Measurements from ENCODE around the gene CEP135. TPM values are rescaled to one million over a fixed set of nuclear protein-coding genes. Genes with fewer than 3 reads are reported as not detected.

CEP135 gene
- total RNA-seq, 1 experiment from 2014 or later, result 13.9 TPM

DNA sequence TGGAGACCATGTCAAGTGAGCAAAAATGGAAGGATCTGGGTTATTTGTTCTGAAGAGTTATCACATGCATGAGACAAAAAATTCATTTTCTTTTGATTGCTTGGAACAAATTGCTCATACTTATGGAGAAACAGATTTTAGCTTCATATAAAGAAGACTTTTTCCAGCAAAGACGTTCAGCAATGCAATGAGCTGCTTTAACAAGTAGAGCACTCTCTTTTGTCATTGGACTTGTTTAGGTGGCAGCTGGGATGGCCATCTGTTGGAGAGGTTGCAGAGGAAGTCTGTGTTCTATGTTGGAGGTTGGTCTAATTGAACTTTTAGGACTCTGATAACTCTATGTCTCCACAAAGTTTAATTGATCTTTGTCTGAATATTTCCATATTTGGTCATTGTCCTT is 19.9 kb upstream of the CEP135 start:
- Histone ChIP-seq H2BK12ac (ENCODE audit: insufficient read length, low read depth, low read length) (no peak overlapping the region), H4K8ac (replicated peaks; ENCODE audit: insufficient read length, low read depth, low read length) (no peak overlapping the region), H4K20me1 (ENCODE audit: control insufficient read depth, insufficient read depth, insufficient read length) (no peaks in the 10 kb centered on the region), H3K23me2 (ENCODE audit: insufficient read length, low read depth, low read length, poor library complexity, severe bottlenecking) (no peaks in the 10 kb centered on the region), H4K5ac (ENCODE audit: insufficient read length, low read depth, low read length) (no peak overlapping the region), H3T11ph (ENCODE audit: low read length) (no peak overlapping the region), H3K23ac (ENCODE audit: insufficient read length, low read depth, low read length) (no peak overlapping the region), H3K4ac (ENCODE audit: low read depth, low read length) (no peak overlapping the region), H3K4me1 (ENCODE audit: insufficient read depth, low read length) (peaks cover 2% of the 10 kb centered on the region; the same call in 1 of the 2 replicates), H4K91ac (ENCODE audit: insufficient read length, low read depth, low read length) (no peak overlapping the region), H3K18ac (ENCODE audit: insufficient read length, low read depth, low read length) (no peak overlapping the region), H2BK5ac (ENCODE audit: insufficient read length, low read length) (no peak overlapping the region), H3K4me2 (ENCODE audit: insufficient read depth, insufficient read length, low read length) (no peak overlapping the region), H2BK20ac (ENCODE audit: low read depth, low read length, poor library complexity, severe bottlenecking) (no peak overlapping the region), H2BK120ac (ENCODE audit: low read depth, low read length, poor library complexity, severe bottlenecking) (no peak overlapping the region), H3K9ac (ENCODE audit: extremely low read depth, insufficient read length, low read length) (no peak overlapping the region), H3K79me1 (ENCODE audit: insufficient read depth, low read depth, low read length, poor library complexity, severe bottlenecking) (no peaks in the 10 kb centered on the region), H2AFZ (ENCODE audit: low read length) (no peak overlapping the region), H3K14ac (ENCODE audit: insufficient read depth, low read length) (no peak overlapping the region), H3K56ac (ENCODE audit: insufficient read length, low read depth, low read length) (no peak overlapping the region), H2AK5ac (ENCODE audit: insufficient read length, low read length) (no peak overlapping the region), H3K9me3 (ENCODE audit: control insufficient read depth, low read depth, low read length) (no peaks in the 10 kb centered on the region), H2BK15ac (ENCODE audit: low read depth, low read length) (no peak overlapping the region), H3K27me3 (ENCODE audit: insufficient read depth, low read length) (no peaks in the 10 kb centered on the region), H3K79me2 (ENCODE audit: insufficient read depth, low read length) (no peaks in the 10 kb centered on the region), H3K27ac (ENCODE audit: insufficient read length, low read depth, low read length) (no peak overlapping the region)
- Mint-ChIP-seq H3K27ac (no peak overlapping the region), H3K4me3 (no peak overlapping the region), H3K9me3 (peaks cover 2 to 6% of the 10 kb centered on the region in 2 experiments; a peak in 3 of 5 replicates), H3K4me1 (peaks cover 25 to 32% of the 10 kb centered on the region in 2 experiments), H3K27me3 (ENCODE audit: low read depth) (no peaks in the 10 kb centered on the region; the same call in 1 of the 2 replicates), H3K36me3 (ENCODE audit: insufficient read depth in 1 of 3, low read depth in 3 of 3) (peaks cover 0 to 7% (median 0%) of the 10 kb centered on the region in 3 experiments; a peak in 3 of 7 replicates)
- TF ChIP-seq, protein P1, sequence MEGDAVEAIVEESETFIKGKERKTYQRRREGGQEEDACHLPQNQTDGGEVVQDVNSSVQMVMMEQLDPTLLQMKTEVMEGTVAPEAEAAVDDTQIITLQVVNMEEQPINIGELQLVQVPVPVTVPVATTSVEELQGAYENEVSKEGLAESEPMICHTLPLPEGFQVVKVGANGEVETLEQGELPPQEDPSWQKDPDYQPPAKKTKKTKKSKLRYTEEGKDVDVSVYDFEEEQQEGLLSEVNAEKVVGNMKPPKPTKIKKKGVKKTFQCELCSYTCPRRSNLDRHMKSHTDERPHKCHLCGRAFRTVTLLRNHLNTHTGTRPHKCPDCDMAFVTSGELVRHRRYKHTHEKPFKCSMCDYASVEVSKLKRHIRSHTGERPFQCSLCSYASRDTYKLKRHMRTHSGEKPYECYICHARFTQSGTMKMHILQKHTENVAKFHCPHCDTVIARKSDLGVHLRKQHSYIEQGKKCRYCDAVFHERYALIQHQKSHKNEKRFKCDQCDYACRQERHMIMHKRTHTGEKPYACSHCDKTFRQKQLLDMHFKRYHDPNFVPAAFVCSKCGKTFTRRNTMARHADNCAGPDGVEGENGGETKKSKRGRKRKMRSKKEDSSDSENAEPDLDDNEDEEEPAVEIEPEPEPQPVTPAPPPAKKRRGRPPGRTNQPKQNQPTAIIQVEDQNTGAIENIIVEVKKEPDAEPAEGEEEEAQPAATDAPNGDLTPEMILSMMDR (conservative IDR thresholded peaks at IDR 0.05), result no peak
- WGBS (ENCODE audit: extremely low coverage, insufficient read length, low lambda C conversion rate), result no CpG with 5 or more reads among the region's 1 CpG
- DNase-seq, result no peak

All from H9 (cell line).